ENCODE measurements around the gene PLIN4. TPM values are rescaled to one million over a fixed set of nuclear protein-coding genes. Genes with fewer than 3 reads are reported as not detected.

PLIN4 gene
- total and polyA plus RNA-seq, 9 of the 15 experiments (the other 6 are each of a cell fraction or from before 2014, with no cell fraction given) = 0.04 to 0.16 (median 0.07) TPM; not detected in 3

GRCh38 chr19:4455719-4456475 lies 62.4 kb downstream of the PLIN4 start (continued):
- TF ChIP-seq REST (IDR thresholded peaks at IDR 0.05; ENCODE audit: borderline replicate concordance) (peak; percentile 14; the same call in 1 of the 2 replicates), REST (CRISPR knock-in tag; IDR thresholded peaks at IDR 0.05; ENCODE audit: low read depth) (no peak), ZNF3 (CRISPR knock-in tag; IDR thresholded peaks at IDR 0.05) (no peak), ZNF444 (CRISPR knock-in tag; IDR thresholded peaks at IDR 0.05) (no peak), FOXP4 (CRISPR knock-in tag; IDR thresholded peaks at IDR 0.05; ENCODE audit: borderline replicate concordance) (no peak), CBFA2T2 (conservative IDR thresholded peaks at IDR 0.05) (no peak), ETS1 (conservative IDR thresholded peaks at IDR 0.05; ENCODE audit: control insufficient read depth, low read depth, low read length) (no peak; the same call in 1 of the 2 replicates), ZBTB43 (CRISPR knock-in tag; IDR thresholded peaks at IDR 0.05) (no peak), ZBTB49 (CRISPR knock-in tag; IDR thresholded peaks at IDR 0.05; ENCODE audit: borderline replicate concordance) (no peak), PML (IDR thresholded peaks at IDR 0.05; ENCODE audit: low read length) (no peak), FOXA3 (CRISPR knock-in tag; conservative IDR thresholded peaks at IDR 0.05 in 1 of 2, IDR thresholded peaks at IDR 0.05 in 1 of 2) (no peak)

Data from K562 (cell line).